EL (cell line): ENCODE results near the gene XAB2.

ENCODE experiments used
- DNase-seq: peaks from one replicate; pipeline ENCODE4 v3.0.0-alpha.2; 2016

Gene XAB2

GRCh38 chr19:7575434-7576040 is 53.8 kb downstream of the XAB2 start:
- peak; percentile 33 for DNase-seq

- DNase-seq: no peak
These were observed 58.6 kb downstream of the XAB2 start for GRCh38 chr19:7570761-7571160.
